Adipose tissue (tissue), 3 donors: ENCODE data around the gene KLF3. TPM values are rescaled to one million over a fixed set of nuclear protein-coding genes. Genes with fewer than 3 reads are reported as not detected.
A peak's percentile ranks its signal among the peaks of the same experiment; 100 is the strongest.
"Not testable (repeated sequence)": the region's sequence is repeated elsewhere in the genome, so short reads cannot be mapped to it uniquely, and the experiment has no call there.

Source experiments
- H3K27ac ChIP-seq: one replicate; pipeline ENCODE4 v1.5.1; 2013; ENCODE audit warnings: low read depth, low read length
- WGBS, 3 donors: extraction: QIAGEN DNeasy Blood & Tissue Kit; methylation state at CpG; one replicate each; pipeline ENCODE4 v1.1.7; 2013; 5-methylcytosine and 5-hydroxymethylcytosine counted together
- polyA plus RNA-seq, 3 donors: library from polyadenylated mRNA; stranded (reverse); fragments of 200-250 nt; gene quantifications; one replicate each; pipeline ENCODE4 v1.2.3, GENCODE V29; 2013
- donor health status: healthy with polysubstance abuse.
- donor health status: Bipolar disorder and iron deficiency.
- donor health status: healthy.

KLF3 gene
- polyA plus RNA-seq: 10 to 100 TPM; 12.8 to 30.0 (median 23.7) TPM

DNA sequence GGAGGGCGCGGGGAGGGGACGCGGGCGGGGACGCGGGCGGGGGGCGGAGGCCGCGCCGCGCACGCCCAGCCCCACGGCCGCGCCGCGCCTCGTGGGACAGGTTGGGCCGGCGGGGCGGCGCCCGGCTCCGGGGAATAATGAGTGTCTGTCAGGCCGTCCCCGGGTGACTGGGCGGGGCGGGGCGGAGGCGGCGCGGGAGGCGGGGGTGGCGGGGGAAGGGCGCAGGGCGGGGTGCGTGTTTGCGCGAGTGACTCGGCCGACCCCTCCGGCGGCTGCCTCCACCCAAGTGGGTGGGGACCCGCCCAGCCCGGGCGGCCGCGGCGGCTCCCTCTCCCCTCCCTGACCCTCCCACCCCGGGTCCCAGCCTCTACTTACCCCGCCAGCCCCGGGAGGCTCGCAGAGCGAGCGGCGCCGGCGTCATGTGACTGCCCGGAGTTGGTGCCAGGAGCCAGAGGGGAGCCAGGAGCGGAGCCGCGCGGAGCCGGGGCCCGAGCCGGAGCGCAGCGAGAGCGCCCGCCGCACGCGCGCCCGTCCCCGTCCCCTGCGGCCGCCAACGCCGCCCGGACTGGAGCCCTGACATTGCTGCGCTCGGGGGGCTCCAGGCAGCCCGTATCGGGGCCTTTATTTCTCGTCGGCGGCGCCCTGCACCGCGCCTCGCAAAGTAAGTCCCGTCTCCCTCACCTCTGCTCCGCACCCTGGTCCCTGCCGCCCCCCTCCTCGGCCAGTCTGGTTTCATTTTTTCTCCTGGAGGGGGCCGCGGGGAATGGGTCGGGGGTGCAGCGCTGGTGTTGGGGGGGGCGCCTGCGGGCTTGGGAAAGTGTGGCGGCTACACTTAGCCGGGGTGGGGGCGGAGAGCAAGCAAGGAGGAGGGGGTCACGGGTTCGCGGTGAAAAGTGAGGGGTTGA is at the start of gene KLF3:
Gene KLF3 (plus strand): TSS at position 399 of the 905 bp plus-strand sequence. CDS start 16,427 bp downstream, outside the sequence.
- 0 to 1% (median 1%) methylated on average over 42 to 109 of the region's 110 CpGs for WGBS, 3 donors
- peak within 1 kb of the TSS; percentile 93 for H3K27ac ChIP-seq

DNA sequence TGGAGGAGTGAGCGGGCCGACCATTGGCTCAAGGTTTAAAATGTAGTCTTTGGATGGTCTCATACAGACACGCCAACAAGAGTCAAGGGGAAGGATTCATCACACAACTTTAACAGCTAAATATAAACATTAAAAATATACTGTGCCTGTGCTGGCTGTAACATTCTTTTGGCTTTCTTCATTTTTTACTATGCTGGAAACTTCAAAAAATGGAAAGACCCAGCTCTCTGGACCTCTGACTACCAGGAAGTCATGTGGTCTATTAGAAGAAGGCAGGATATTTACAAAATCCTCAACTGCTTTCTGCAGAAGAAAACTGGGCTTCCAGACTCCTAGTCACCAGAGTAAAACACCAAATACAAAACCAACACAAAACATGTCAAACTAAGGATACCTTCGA is 49.8 kb upstream of the KLF3 start:
- 87 to 96% (median 89%) methylated on average over 4 of the region's 4 CpGs for WGBS, 3 donors
- H3K27ac ChIP-seq: no peak overlapping the region

DNA sequence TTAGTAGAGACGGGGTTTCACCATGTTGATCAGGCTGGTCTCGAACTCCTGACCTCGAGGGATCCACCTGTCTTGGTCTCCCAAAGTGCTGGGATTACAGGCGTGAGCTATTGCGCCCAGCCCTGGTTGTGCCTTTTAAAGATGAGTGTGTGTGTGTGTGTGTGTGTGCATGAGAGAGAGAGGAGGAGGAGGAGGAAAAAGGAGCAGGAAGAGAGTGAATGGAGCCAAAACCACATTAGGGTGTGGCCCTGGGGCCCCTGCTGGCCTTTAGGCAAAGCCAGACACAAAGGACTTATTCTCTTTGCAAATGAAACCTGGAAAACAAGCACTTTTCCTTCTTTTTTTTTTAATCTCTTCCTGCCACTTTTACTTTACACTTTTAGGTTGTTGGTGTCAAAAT is 48.2 kb upstream of the KLF3 start:
- 87 to 98% (median 92%) methylated on average over 5 of the region's 5 CpGs for WGBS, 3 donors
- no peak overlapping the region for H3K27ac ChIP-seq

DNA sequence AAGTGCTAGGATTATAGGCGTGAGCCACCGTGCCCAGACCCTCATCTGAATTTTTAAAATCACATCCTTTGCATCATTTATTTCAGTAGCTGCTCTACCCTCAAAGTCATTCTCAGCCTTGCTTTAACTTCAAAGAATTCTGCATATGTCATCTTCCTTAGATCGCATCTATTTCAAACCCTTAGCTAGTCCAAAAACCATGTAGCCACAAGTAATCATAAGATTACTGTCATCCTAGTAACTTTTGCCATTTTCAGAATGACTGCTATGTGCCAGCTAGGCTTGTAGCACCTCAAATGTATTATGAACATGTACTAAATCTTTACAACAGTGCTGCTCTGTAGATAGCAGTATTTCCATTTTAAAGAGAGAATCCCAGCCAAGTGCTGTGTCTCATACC is 45.5 kb upstream of the KLF3 start:
- 90 to 96% (median 92%) methylated on average over 3 of the region's 3 CpGs for WGBS, 3 donors
- no peak overlapping the region for H3K27ac ChIP-seq

DNA sequence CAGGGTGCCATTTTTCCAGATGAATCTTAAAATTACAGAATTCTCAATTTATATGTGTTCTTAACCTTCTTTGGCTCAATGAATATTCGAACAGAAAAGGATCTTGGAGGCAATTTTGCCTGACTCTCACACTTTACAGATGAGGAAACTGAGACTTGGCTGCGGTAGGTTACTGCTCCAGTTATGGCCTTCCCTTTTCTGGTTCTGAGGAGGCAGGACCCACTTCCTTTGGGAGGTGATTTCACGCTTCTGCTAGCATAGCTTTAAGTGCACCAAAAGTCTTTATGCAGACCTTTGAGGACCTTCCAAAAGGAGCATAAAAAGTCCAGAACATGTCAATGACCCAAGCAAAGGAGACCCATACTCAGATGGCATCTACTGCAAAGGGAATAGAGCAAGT is 44.7 kb upstream of the KLF3 start:
- H3K27ac ChIP-seq: no peak overlapping the region

DNA sequence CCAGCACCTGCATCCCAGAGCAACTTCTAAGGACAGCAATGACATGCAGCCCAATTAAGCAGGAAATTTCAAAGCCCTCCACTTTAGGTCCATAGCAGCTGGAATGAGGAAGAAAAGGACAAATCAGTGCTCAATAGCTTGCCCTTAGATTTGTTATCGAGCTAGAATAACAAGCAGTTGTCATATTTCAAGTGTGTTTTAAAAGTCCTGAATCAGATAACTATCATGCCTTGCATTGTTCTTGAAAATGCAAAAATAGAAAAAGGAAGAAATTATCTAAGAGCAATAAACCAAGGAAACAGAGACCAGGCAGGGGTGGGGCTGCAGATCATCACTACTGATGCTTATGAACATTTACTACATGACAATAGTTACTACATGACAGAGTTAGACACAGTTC is 43.9 kb upstream of the KLF3 start:
- WGBS, 3 donors: 57 to 88% (median 69%) methylated on average over 1 of the region's 1 CpG
- H3K27ac ChIP-seq: no peak overlapping the region

More for the DNA sequence above, 44.7 kb upstream of the KLF3 start:
- WGBS, 3 donors: 73 to 90% (median 84%) methylated on average over 3 of the region's 3 CpGs

DNA sequence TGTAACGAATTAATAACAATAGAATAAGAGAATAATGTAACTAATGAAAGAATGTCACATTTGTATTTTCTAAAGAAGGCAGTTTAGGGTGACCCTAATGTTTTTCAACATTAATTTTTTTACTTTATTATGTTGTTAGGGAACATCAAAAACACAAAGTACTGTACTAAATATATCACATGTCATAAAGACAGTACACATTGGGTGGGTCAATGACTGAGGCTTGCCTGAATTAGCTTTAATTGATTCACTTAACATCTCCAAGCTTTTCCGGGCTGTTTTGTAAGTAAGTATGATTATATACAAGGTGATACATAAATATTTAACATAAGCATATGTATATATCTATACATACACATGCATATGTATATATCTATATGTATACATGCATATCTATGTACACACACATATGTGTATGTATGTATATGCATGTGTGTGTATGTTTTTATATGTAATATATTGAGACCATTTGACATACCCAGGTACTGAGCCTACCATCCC is 43.4 kb upstream of the KLF3 start:
- H3K27ac ChIP-seq: no peak overlapping the region
- 77 to 90% (median 85%) methylated on average over 2 of the region's 2 CpGs for WGBS, 3 donors

DNA sequence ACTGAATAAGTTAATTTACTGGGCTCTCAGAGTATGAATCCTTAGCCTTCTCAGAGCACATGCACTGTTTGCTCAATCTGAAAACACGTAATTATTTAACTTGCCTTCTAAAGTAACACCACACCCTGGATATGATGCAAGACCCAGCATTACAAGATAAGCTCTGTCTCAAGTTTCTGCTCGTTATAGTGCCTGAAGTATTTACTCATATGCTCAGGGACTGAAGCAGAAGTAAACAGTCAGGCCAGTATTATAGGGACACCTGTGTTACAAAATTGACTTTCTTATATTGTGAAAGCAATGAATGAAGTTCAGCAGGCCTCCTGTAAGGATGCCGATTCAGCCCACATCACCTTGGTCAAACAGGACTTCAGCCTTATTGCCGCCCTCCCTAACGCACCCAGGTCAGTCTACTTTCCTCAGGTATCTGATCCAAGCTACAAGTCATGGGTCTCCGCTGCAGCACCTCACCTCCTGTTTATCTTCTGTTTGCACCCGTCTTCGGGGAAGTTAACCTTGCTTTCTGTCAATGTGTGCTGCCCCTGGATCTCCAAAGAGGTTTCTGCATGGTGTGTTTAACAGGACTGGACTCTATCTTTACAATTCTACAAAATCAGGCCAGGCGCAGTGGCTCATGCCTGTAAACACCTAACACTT is 42.8 kb upstream of the KLF3 start:
- 31 to 67% (median 64%) methylated on average over 9 of the region's 9 CpGs for WGBS, 3 donors
- H3K27ac ChIP-seq: peak overlapping the region; percentile 42

DNA sequence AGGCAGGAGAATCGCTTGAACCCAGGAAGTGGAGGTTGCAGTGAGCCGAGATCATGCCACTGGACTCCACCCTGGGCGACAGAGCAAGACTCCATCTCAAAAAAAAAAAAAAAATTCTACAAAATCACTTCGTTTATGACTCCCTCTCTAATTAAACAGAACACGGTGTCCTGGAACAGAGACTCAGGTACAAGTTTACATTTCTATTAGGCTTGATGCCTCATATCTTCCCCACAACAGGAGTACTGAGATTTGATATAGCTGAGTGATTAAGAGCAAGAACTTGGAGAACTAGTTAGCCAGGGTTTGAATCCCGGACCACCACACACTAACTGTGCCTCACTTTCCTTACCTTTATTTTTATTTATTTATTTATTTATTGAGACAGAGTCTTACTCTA is 42.2 kb upstream of the KLF3 start:
- no peak overlapping the region for H3K27ac ChIP-seq
- WGBS, 3 donors: 81 to 95% (median 93%) methylated on average over 6 of the region's 6 CpGs

DNA sequence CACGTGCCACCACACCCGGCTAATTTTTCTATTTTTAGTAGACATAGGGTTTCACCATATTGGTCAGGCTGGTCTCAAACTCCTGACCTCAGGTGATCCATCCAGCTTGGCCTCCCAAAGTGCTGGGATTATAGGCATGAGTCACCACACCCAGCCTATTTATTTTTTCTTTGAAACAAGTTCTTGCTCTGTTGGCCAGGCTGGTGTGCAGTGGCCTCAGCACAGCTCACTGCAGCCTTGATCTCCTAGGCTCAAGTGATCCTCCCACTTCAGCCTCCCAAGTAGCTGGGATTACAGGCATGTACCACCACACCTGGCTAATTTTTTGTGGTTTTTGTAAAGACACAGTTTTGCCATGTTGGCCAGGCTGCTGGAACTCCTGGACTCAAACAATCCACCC is 41.7 kb upstream of the KLF3 start:
- WGBS, 3 donors: 63 to 93% (median 80%) methylated on average over 2 of the region's 2 CpGs
- not testable (repeated sequence) for H3K27ac ChIP-seq

DNA sequence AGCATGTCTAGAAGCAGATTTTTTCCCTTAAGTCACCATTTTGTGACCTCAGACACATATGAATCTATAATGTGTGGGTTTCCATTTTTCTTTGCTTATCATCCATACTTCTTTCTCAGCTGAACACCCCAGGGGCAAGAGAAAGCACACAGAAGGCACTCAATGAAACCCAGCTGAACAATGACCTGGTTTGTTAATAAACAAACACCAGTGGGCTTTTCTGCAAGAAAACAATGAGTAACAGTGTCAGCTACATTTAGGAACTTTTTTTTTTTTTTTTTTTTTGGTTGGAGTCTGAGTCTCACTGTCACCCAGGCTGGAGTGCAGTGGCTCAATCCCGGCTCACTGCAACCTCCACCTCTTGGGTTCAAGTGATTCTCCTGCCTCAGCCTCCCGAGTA is 40.7 kb upstream of the KLF3 start:
- WGBS, 3 donors: 94 to 100% (median 96%) methylated on average over 2 of the region's 2 CpGs

DNA sequence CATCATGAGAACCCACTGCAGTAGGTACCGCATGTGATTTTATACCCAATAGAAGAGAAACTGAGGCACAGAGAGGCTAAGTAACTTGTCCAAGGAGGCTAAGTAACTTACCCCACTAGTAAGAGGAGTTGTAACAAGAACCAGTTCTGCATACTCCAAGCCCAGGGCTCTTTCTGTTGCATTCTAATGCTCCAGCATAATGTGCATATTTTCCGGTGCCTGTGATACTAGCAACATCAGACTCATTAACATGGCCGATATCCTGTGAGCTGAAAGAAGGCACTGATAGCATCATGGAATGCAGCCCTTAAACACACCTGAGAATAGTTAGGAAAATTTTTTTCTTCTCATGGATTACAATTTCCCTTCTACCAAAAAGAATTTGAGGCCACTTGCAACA is 39.7 kb upstream of the KLF3 start:
- H3K27ac ChIP-seq: no peak overlapping the region
- WGBS, 3 donors: 95 to 96% (median 95%) methylated on average over 3 of the region's 3 CpGs

More for the DNA sequence above, 40.7 kb upstream of the KLF3 start:
- H3K27ac ChIP-seq: no peak overlapping the region

DNA sequence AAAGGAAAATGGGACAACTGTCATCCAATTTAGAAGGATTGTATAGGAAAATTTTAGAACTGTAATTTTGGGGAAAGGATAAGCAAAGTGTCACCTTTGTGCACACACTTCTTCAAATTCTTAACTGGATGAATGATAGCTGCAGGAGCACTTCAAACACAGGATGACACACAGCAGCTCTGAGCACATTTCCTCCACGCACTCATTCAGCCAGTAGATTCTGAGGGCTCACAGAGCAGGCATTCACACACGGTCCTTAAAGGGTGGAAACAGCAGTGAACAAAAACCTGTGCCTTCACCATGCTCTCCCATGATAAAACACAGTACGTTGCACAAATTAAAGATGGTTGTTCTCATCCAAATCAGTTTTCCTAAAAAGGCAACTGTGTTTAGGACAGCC is 38.5 kb upstream of the KLF3 start:
- 74 to 76% (median 76%) methylated on average over 3 of the region's 3 CpGs for WGBS, 3 donors
- H3K27ac ChIP-seq: no peak overlapping the region

DNA sequence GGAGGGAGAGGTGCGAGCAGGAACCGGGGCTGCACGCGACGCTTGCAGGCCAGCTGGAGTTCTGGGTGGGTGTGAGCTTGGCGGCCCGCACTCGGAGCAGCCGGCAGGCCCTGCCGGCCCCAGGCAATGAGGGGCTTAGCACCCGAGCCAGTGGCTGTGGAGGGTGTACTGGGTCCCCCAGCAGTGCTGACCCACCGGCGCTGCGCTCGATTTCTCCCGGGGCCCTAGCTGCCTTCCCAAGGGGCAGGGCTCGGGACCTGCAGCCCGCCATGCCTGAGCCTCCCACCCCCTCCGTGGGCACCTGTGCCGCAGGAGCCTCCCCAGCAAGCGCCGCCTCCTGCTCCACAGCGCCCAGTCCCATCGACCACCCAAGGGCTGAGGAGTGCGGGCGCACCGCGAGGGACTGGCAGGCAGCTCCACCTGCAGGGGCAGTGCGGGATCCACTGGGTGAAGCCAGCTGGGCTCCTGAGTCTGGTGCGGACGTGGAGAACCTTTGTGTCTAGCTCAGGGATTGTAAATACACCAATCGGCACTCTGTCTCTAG is 37.0 kb upstream of the KLF3 start:
- H3K27ac ChIP-seq: not testable (repeated sequence)
- 95 to 99% (median 97%) methylated on average over 23 to 32 of the region's 32 CpGs for WGBS, 3 donors

DNA sequence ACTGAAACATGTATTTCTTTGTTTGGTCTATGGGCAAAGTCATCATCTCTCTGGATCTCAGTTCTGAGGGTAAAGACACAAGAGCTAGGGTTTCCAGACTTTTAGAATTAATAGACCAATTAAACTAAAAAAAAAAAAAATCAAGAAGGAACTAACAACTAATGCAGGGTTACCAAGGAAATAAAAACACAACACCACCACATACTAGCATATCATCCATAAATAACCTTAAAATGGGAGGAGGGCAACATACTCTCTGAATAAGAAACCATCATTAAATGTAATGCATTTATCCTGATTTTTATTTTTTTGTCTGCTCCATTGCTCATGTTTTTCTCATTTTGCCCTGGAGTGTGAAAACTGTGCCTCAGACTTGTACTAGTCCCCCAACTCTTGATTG is 33.5 kb upstream of the KLF3 start:
- no peak overlapping the region for H3K27ac ChIP-seq

DNA sequence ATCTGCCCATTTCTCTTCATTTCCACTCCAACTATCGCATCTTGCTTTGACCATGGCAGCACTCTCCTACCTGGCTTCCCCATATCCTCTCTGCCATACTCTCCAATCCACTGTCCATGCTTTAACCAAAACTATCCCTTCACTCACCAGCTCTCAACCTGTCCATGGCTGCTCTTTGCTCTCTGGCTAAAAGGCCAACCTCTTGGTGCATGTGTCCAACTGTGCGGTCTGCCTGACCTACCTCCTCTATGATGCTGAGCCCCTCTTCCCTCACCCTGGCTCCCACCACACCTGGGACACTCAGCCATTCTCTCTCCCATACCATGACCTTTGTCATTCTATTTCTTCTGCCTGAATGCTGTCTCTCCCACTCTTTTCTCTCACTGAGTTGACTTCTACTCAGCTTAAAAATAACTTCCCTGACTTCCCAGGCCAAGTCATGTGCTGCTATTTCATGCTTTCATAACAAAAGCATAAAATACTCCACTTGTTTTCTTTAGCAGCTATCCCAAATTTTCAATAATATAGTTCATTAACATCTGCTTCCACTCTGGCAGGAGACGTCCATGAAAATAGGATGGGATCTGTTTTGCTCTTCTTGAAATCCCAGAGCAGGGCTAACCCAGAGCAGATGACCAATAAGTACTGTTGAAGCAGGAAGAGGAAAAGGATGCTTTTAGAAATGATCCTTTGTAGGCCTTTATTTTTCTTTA is 29.8 kb upstream of the KLF3 start:
- WGBS, 3 donors: 78 to 91% (median 83%) methylated on average over 3 of the region's 3 CpGs
- no peak overlapping the region for H3K27ac ChIP-seq

DNA sequence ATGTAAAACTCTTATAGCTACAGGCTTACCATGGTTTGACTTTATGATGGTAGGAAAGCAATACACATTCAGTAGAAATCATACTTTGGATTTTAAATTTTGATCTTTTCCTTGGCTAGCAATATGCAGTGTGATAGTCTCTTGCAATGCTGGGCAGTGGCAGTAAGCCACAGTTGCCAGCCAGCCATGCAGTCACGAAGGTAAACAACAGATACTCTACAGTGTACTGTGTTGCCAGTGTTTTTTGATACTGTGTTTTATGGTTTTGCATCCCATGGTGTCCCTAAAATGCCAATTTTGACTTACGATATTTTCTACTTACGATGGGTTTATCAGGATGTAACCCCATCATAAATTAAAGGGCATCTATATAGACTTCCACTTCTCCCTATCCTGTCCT is 24.8 kb upstream of the KLF3 start:
- no peak overlapping the region for H3K27ac ChIP-seq
- WGBS, 3 donors: 86 to 94% (median 93%) methylated on average over 3 of the region's 3 CpGs

DNA sequence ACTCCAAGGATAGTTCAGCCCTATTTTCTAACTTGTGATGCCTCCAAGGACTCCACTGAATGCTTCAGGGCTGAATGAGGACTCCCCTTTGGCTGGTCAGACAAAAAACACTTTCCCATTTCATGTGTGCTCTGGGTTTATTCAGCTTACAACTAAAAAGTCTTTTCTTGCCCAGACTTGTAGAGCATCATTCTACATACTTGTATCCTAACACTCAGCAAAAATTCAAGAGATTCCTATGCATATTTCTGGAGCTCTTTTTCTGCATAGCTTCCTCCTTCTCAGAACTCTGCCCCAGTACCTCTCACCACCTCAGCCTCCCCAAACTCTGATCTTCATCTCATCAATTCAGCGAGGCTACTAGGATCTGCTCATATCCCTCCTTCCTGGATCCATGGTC is 22.2 kb upstream of the KLF3 start:
- H3K27ac ChIP-seq: no peak overlapping the region
- 97 to 100% (median 100%) methylated on average over 1 of the region's 1 CpG for WGBS, 3 donors

DNA sequence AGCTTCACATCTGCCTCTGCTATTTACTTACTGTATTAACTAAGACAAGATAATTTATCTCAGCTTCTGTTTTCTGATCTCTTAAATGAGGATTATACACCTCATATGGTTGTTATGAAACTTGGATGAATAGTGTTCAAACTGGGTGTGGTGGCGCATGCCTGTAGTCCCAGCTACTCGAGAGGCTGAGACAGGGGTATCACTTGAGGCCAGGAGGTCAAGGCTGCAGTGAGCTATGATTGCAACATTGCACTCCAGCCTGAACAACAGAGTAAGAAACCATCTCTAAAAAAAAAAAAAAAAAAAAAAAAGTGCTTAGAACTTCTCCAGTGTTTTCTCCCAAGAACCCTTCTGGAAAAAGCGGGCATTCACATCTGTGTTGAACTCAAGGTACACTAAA is 19.8 kb upstream of the KLF3 start:
- H3K27ac ChIP-seq: no peak overlapping the region
- 81 to 91% (median 89%) methylated on average over 3 of the region's 3 CpGs for WGBS, 3 donors
